GM12873 (cell line): ENCODE data around the gene EIF4E2.
A peak's percentile ranks its signal among the peaks of the same experiment; 100 is the strongest.

Source experiments
- TF ChIP-seq, protein P1 (sequence below): IDR thresholded peaks from 2 replicates; pipeline ENCODE4 v1.5.1; 2012; ENCODE audit warnings: low read depth, mild to moderate bottlenecking, moderate library complexity, low read length, control low read depth; ENCODE audit not compliant: insufficient read depth; ENCODE audit errors: missing control alignments

Gene EIF4E2

DNA sequence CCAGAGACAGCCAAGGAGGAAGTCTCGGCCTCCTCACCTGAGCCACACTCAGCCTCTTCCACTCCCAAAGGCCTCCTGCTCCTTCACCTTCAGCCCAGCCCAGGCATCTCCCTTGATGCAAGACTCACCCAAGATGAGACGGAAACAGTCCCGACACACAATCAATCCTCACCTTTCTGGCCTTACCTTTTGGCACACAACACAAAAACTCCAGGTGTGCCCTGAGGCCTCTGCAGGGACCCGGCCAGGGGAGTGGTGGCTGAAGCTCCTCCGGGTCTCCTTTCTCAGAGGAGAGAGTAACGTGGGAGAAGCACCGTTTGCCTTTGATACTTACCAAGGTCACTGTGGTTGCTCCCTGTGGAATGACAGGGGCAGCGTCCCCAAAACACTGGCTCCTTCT, 59.1 kb downstream of the EIF4E2 start:
- TF ChIP-seq, protein P1, sequence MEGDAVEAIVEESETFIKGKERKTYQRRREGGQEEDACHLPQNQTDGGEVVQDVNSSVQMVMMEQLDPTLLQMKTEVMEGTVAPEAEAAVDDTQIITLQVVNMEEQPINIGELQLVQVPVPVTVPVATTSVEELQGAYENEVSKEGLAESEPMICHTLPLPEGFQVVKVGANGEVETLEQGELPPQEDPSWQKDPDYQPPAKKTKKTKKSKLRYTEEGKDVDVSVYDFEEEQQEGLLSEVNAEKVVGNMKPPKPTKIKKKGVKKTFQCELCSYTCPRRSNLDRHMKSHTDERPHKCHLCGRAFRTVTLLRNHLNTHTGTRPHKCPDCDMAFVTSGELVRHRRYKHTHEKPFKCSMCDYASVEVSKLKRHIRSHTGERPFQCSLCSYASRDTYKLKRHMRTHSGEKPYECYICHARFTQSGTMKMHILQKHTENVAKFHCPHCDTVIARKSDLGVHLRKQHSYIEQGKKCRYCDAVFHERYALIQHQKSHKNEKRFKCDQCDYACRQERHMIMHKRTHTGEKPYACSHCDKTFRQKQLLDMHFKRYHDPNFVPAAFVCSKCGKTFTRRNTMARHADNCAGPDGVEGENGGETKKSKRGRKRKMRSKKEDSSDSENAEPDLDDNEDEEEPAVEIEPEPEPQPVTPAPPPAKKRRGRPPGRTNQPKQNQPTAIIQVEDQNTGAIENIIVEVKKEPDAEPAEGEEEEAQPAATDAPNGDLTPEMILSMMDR = no peak

DNA sequence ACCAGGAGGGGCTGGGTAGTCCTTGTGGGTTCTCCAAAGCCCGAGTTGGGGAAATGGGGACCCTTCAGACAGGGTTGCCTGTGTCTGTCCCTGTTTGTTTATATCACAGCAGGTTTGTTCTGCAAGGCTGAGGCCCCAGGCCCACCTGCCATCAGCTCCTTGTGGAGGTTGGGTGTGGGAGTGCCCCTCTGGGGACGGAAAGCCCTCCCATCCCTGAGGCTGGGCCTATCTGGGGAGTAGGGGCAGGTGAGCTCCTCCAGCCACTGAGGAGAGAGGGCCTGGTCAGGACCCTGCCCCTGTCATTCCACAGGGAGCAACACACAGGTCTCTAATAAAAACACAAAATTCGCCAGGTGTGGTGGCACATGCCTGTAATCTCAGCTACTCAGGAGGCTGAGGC, 59.6 kb downstream of the EIF4E2 start:
- TF ChIP-seq, protein P1 = no peak

DNA sequence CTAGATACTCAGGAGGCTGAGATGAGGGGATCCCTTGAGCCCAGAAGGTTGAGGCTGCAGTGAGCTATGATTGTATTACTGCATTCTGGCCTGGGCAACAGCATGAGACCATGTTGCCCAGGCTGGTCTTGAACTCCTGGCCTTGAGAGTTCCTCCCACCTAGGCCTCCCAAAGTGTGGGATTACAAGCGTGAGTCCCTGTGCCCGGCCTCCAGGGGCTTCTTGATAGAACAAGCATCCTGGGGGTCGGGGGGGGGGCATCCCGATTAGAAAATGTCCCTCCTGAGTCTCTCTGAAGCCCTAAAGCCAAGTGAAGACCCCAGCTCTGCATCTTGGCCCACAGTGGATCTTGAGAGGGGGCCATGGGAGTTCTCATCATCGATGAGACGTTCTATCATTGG, 60.6 kb downstream of the EIF4E2 start:
- TF ChIP-seq, protein P1 = no peak

DNA sequence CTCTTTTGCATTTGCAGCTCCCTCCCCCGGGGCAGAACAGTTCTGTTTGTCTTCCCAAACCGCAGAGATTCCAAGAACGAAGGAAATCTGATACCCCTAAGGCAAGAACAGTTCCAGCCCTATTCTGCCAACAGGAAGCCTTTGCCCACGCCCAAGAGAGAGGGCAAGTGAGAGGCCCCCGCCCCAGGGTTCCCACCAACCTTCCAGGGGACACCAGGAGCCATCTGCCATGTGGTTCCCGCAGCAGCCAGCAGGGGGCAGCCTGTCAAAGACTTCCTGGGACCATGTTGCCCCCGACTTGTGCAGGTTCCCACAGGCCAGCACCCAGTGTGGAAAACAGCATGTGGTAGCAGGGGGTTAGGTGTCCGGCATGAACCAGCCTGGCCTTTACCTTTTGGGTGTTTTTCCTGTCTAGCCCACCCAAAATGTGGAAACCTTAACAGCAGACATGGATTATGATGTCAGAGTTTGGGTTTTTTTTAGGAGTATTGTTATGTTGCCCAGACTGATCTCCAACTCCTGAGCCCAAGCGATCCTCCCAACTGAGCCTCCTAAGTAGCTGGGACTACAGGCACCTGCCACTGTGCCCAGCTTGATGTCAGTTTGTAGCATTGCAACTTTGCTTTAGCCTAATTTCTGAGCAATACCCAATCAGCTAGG, 61.2 kb downstream of the EIF4E2 start:
- TF ChIP-seq, protein P1 = peak; percentile 96

DNA sequence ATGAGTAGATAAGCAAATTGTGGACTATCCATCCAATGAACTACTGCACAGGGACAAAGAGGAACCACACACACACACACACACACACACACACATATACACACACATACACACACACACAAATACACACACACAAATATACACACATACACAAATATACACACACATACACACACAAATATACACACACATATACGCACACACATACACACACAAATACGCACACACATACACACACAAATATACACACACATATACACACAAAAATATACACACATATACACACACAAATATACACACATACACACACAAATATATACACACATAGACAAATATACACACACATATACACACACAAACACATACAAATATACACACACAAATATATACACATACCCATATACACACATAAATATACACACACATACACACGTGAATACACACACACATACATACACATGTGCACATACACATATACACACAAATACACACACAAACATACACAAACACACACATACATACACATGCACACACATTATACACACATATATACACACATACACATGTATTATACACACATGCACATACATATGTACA, 63.1 kb downstream of the EIF4E2 start:
- TF ChIP-seq, protein P1 = no peak

DNA sequence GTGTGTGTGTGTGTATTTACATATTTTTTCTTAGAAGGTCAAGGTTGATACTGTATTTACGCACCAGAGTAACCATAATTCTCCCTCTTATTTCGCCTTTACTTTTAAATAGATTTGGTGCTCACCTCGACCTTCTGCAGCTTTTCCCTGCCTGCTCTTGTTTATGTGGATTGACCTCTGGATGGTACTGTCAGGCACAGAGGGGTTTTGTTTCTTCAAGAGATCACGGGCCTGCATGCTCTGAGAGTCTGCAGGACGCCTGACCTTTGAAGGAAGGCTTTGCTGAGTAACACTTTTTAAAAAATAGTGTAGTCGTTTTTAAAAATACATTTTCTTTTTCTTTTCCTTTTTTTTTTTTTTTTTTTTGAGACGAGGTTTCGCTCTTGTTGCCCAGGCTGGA, 64.8 kb downstream of the EIF4E2 start:
- TF ChIP-seq, protein P1 = no peak
